ENCODE measurements around the gene GDAP2.
A peak's percentile ranks its signal among the peaks of the same experiment; 100 is the strongest.

The GDAP2 gene

GRCh38 chr1:117834416-117834815 is 95.0 kb downstream of the GDAP2 start:
- no peak for TF ChIP-seq CTCF (IDR thresholded peaks at IDR 0.05; ENCODE audit: low read depth, low read length, missing control alignments)
- no peak for DNase-seq (ENCODE audit: extremely low read depth, low read depth)
- no peak overlapping the region for H3K4me3 ChIP-seq (replicated peaks; ENCODE audit: low read depth, low read length)

GRCh38 chr1:117832453-117832852 is 97.0 kb downstream of the GDAP2 start:
- TF ChIP-seq CTCF (IDR thresholded peaks at IDR 0.05; ENCODE audit: low read depth, low read length, missing control alignments): no peak
- DNase-seq (ENCODE audit: extremely low read depth, low read depth): no peak
- H3K4me3 ChIP-seq (replicated peaks; ENCODE audit: low read depth, low read length): no peak overlapping the region

GRCh38 chr1:117830222-117830621 is 99.2 kb downstream of the GDAP2 start:
- DNase-seq (ENCODE audit: extremely low read depth, low read depth): no peak
- no peak for TF ChIP-seq CTCF (IDR thresholded peaks at IDR 0.05; ENCODE audit: low read depth, low read length, missing control alignments)
- H3K4me3 ChIP-seq (replicated peaks; ENCODE audit: low read depth, low read length): no peak overlapping the region

GRCh38 chr1:117828201-117828600 is 101.2 kb downstream of the GDAP2 start:
- no peak overlapping the region for H3K4me3 ChIP-seq (replicated peaks; ENCODE audit: low read depth, low read length)
- no peak for TF ChIP-seq CTCF (IDR thresholded peaks at IDR 0.05; ENCODE audit: low read depth, low read length, missing control alignments)
- no peak for DNase-seq (ENCODE audit: extremely low read depth, low read depth)

GRCh38 chr1:117826540-117827078 is 102.8 kb downstream of the GDAP2 start:
- peak; percentile 92 for DNase-seq (ENCODE audit: extremely low read depth, low read depth)
- no peak for TF ChIP-seq CTCF (IDR thresholded peaks at IDR 0.05; ENCODE audit: low read depth, low read length, missing control alignments)
- H3K4me3 ChIP-seq (replicated peaks; ENCODE audit: low read depth, low read length): no peak overlapping the region

GRCh38 chr1:117826119-117826518 is 103.3 kb downstream of the GDAP2 start:
- no peak for TF ChIP-seq CTCF (IDR thresholded peaks at IDR 0.05; ENCODE audit: low read depth, low read length, missing control alignments)
- no peak for DNase-seq (ENCODE audit: extremely low read depth, low read depth)
- H3K4me3 ChIP-seq (replicated peaks; ENCODE audit: low read depth, low read length): no peak overlapping the region

- no peak for DNase-seq (ENCODE audit: extremely low read depth, low read depth)
- no peak for TF ChIP-seq CTCF (IDR thresholded peaks at IDR 0.05; ENCODE audit: low read depth, low read length, missing control alignments)
- H3K4me3 ChIP-seq (replicated peaks; ENCODE audit: low read depth, low read length): no peak overlapping the region
Observed at GRCh38 chr1:117825414-117825813, 104.0 kb downstream of the GDAP2 start.

All from HFF-Myc (cell line).